Measurements from ENCODE around the gene CITED4.

GRCh38 chr1:40844887-40845878, 17.0 kb downstream of the CITED4 start:
- TF ChIP-seq, protein P1, sequence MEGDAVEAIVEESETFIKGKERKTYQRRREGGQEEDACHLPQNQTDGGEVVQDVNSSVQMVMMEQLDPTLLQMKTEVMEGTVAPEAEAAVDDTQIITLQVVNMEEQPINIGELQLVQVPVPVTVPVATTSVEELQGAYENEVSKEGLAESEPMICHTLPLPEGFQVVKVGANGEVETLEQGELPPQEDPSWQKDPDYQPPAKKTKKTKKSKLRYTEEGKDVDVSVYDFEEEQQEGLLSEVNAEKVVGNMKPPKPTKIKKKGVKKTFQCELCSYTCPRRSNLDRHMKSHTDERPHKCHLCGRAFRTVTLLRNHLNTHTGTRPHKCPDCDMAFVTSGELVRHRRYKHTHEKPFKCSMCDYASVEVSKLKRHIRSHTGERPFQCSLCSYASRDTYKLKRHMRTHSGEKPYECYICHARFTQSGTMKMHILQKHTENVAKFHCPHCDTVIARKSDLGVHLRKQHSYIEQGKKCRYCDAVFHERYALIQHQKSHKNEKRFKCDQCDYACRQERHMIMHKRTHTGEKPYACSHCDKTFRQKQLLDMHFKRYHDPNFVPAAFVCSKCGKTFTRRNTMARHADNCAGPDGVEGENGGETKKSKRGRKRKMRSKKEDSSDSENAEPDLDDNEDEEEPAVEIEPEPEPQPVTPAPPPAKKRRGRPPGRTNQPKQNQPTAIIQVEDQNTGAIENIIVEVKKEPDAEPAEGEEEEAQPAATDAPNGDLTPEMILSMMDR (conservative IDR thresholded peaks at IDR 0.05; ENCODE audit: low read depth, low read length) = no peak
- TF ChIP-seq EZH2 (IDR thresholded peaks at IDR 0.05; ENCODE audit: low read length, unreplicated experiment) (no peak), EZH2phosphoT487 (IDR thresholded peaks at IDR 0.05; ENCODE audit: borderline replicate concordance, low read length) (no peak)

All from PC-3 (cell line).